Activated CD8-positive, alpha-beta memory T cell treated with anti-CD3 and anti-CD28 coated beads for 24 hours (primary cell): ENCODE results near the gene FBXO48.

ENCODE experiments used
- DNase-seq: peaks from one replicate; pipeline ENCODE4 v3.0.0-alpha.2; 2020

FBXO48 gene

DNA sequence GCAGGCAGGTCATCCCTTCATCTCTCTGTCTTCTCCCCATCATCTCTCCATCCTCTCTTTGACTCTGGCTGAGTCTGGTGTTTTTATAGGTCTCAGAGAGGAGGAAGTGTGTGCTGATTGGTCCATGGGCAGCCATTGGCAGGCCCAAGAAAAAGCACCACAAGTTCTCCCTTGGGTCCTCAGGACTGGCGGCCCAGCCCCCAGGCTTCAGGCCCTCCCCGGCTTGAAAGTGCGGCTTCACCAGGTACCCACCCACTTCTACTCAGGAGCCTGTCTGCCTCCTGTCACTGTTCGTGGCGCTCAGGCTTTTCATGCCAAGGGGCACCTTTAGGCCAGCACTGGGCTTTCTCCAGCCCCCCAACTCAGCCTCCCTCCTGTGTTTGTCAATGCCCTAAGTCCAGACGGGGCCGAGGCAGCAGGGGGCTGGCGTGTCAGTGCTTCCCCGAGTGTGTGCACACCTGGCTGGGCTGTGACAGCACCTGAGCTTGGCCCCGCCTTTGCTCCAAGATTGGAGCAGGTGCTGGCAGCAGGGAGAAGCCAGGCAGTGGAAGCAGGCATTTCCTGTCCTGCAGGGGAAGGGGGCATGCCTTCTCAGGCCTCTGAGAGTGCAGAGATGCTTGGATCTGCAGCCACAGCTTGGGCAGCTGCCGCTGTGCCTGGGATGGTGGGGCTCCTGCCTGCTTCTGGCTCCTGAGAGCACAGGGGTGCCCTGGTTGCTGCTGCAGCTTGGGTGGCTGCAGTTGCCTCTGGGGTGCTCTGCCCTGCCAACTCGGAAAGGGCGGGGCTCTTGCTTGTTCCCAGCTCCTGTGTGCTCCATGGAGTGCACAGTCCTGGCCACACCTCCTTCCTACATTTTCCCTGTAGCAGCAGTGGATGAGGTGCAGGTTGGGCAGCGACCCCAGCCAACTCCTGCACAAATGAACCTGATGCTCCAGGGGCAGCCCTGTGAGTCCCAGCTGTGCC, 34.1 kb downstream of the FBXO48 start:
- DNase-seq, result no peak

GRCh38 chr2:68431316-68431972, 35.6 kb downstream of the FBXO48 start:
- no peak for DNase-seq

- DNase-seq, result no peak
Observed at GRCh38 chr2:68429311-68429826, 37.7 kb downstream of the FBXO48 start.

GRCh38 chr2:68428746-68429145, 38.3 kb downstream of the FBXO48 start:
- no peak for DNase-seq

DNA sequence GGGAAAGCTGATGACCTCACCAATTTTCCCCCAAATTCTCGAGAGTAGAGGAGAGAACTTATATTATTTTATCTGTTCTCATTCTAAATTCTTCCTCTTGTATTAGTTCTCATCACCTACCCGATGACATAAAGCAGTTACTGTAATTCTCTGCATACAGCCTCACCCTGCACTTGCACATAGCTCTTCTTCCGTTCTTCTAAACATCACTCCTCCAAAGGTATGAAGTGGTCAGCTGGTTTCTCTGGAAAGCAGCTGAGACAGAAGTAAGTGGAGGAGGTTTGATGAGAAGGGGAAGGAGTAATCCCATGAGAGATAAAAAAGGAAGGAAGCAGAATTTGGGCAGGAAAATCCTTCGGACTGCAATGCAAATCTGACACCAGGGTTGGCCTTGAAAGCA, 39.0 kb downstream of the FBXO48 start:
- DNase-seq, result no peak

DNA sequence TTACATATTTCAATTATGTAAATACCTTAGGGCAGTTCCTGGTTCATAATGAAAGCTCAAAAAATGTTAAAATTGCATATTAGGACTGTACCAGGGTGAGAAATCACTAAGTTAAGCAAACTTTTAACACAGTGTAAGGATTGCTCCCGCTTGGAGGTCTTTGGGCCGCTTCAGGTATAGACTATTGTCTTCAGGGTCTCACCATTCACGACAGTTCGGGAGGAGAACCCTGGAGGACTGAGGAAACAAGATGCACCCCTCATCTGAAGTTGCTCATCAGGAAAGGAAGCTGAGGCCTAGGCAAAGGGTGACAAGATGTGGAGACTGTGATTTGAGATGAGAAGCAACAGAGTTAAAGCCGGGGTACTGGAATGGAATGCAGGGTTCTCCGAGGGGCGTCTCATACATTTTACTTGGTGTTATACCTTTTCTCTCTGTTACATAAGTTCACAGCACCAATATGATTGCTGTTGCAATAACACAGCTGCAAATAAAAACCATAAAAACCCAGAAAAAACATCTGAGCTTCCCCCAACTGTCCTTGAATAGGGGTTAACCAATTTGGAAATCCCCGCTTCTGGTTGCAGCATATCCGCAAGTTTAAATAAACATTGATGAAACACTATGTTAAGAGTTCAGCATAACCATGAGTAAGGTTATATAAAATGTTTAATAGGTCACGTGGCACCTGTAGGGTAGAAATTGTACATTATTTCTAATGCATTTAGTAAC, 40.1 kb downstream of the FBXO48 start:
- no peak for DNase-seq

GRCh38 chr2:68426446-68426845, 40.6 kb downstream of the FBXO48 start:
- DNase-seq, result no peak

DNA sequence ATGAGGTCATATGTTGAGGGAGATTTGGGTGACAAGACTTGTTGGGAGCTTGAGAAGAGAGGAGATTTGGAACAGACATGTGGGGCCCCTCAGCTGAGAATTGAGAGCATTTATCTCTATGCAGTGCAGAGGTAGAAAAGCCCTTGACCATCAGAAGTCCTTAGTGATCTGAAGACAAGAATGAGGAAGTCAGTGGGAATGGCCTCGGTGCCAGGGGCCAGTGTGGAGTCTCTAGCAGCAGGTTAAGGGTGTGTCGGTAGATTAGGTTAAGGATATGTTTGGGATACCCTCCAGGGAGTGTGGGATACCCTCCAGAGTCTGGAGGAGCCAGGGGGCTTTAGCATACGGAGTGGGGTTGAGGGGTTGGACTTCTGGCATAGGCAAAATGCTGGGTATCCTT, 41.6 kb downstream of the FBXO48 start:
- DNase-seq, result no peak

GRCh38 chr2:68423966-68424650, 43.0 kb downstream of the FBXO48 start:
- DNase-seq, result no peak

GRCh38 chr2:68420254-68420910, 46.7 kb downstream of the FBXO48 start:
- DNase-seq, result no peak

GRCh38 chr2:68418855-68419254, 48.2 kb downstream of the FBXO48 start:
- DNase-seq, result no peak

GRCh38 chr2:68418419-68418818, 48.7 kb downstream of the FBXO48 start:
- DNase-seq, result no peak

DNA sequence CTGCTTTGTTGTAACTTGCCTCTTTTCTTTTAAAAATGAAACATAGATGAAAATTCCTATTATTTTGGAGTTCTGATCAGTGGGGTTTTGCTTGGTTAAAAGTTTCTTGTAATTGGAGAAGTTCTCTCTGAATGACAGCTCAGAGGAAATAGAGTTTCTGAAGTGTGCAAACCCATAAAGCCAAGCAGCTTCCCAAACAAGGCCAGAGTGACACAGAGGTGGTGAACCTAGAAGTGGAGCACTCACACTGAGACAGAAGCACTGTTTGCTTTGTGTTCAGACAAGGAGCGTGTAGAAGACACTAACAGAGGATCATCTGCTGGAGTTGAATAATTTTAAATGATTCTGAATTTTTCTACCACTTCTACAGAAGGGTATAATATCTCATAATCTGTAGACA, 49.2 kb downstream of the FBXO48 start:
- no peak for DNase-seq

DNA sequence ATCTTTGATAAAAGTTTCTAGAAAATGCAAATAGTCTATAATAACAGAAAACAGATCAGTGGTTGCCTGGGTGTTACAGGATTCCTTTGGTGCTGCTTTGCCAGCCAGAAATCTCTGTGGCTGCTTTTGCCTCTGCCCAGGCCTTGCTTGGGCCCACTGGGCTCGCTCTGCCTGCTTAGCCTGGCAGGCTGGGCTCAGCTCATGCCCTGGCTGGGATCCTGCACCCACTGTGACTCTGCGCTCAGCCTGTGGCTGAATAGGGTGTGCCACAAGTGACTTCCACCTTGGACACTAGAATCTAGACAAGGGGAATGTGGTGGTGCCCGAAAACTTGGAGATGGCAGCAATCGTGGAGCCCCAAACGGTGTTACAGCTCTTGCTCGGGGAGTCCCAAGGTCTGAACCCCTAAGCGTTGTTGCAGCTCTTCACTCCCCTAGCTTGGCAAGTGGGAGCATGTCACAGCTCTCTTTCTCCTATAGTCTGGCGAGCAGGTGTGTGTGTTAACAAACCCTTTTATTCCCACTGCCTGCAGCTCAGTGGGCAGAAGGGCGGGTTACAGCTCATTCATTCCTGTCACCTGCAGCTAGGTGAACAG, 50.9 kb downstream of the FBXO48 start:
- no peak for DNase-seq

DNA sequence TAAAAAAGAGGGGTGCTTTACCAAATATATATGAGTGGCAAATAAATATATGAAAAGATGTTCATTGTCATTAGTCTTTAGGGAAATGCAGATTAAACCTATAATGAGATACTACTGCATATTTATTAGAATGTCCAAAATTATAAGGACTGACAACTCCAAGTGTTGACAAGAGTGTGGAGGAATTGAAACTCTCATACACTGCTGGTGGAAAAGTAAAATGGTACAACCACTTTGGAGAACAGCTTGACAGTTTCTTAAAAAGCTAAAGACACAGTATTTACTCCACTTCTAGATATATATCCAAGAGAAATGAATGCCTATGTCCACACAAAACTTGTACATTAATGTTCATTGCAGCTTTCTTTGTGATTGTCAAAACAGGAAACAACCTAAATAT, 51.6 kb downstream of the FBXO48 start:
- no peak for DNase-seq

DNA sequence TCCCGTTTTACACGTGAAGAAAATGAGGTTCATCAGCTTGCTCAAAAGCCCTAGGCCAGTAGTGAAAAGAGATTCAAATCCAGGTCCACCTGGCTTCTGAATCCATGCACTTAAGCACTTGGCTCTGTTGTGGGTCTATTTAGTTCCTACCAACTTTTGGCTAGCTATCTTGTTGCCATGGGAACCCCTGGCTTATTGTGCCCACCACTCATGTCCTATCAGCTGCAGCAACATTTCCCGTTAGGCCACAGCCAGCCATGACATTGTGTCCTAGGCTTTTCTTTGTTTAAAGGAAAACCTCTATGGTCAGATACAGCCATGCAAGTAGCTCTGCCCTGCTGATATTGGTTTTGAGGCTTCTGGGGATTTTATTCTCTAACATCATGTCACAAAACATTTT, 52.2 kb downstream of the FBXO48 start:
- DNase-seq, result no peak

DNA sequence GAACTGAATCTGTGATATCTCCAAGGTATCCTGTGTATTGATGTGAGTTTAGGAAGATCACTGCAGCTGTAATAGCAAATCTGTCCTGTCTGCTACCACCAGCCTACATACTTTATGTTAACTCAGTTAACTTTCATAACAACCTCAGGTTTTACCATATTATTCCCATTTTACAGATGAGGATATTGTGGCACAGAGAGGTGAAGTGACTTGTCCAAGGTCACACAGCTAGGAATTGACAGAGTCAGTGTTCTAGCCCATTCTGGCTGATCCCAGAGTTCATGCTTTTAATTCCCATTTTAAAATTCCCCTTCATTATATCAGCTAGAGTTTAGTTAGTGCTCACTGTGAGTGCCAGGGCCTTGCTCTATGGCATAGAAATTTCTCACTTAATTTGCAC, 52.6 kb downstream of the FBXO48 start:
- DNase-seq, result no peak

- no peak for DNase-seq
Observed at GRCh38 chr2:68413466-68413865, 53.6 kb downstream of the FBXO48 start.

GRCh38 chr2:68412127-68412819, 54.8 kb downstream of the FBXO48 start:
- DNase-seq, result no peak

GRCh38 chr2:68411397-68412126, 55.5 kb downstream of the FBXO48 start:
- DNase-seq, result no peak
